Measurements from ENCODE around the gene MAP1S.

Gene MAP1S

GRCh38 chr19:17721821-17722220 lies 2.5 kb downstream of the MAP1S start:
- Histone ChIP-seq H3K4me1 (ENCODE audit: control insufficient read depth in 1 of 2, insufficient read depth in 2 of 2, low read length in 2 of 2) (peaks cover 25 to 31% of the 10 kb centered on the region in 2 donors), H3K4me3 (ENCODE audit: low read depth in 1 of 2, low read length in 2 of 2) (no peak overlapping the region), H3K9me3 (ENCODE audit: control insufficient read depth in 1 of 2, low read length in 2 of 2) (no peaks in the 10 kb centered on the region), H3K9ac (ENCODE audit: low read depth in 1 of 2, low read length in 2 of 2) (no peak overlapping the region), H3K36me3 (ENCODE audit: control insufficient read depth in 1 of 2, insufficient read depth in 2 of 2, low read length in 2 of 2) (peaks cover 18 to 30% of the 10 kb centered on the region in 2 donors), H3K27me3 (ENCODE audit: control insufficient read depth in 1 of 2, insufficient read depth in 2 of 2, low read length in 2 of 2) (no peaks in the 10 kb centered on the region), H3K27ac (ENCODE audit: low read depth, low read length) (no peak overlapping the region)

GRCh38 chr19:17722655-17723240 lies 3.5 kb downstream of the MAP1S start:
- H3K36me3 ChIP-seq (ENCODE audit: control insufficient read depth in 1 of 2, insufficient read depth in 2 of 2, low read length in 2 of 2): peaks cover 18 to 39% of the 10 kb centered on the region in 2 donors
- no peak overlapping the region for H3K4me3 ChIP-seq (ENCODE audit: low read depth in 1 of 2, low read length in 2 of 2)
- H3K9ac ChIP-seq (ENCODE audit: low read depth in 1 of 2, low read length in 2 of 2): no peak overlapping the region
- H3K27ac ChIP-seq (ENCODE audit: low read depth, low read length): no peak overlapping the region
- no peaks in the 10 kb centered on the region for H3K27me3 ChIP-seq (ENCODE audit: control insufficient read depth in 1 of 2, insufficient read depth in 2 of 2, low read length in 2 of 2)
- H3K4me1 ChIP-seq (ENCODE audit: control insufficient read depth in 1 of 2, insufficient read depth in 2 of 2, low read length in 2 of 2): peaks cover 18 to 31% of the 10 kb centered on the region in 2 donors
- no peaks in the 10 kb centered on the region for H3K9me3 ChIP-seq (ENCODE audit: control insufficient read depth in 1 of 2, low read length in 2 of 2)

GRCh38 chr19:17724655-17725054 lies 5.4 kb downstream of the MAP1S start:
- no peak overlapping the region for H3K9ac ChIP-seq (ENCODE audit: low read depth in 1 of 2, low read length in 2 of 2)
- no peaks in the 10 kb centered on the region for H3K9me3 ChIP-seq (ENCODE audit: control insufficient read depth in 1 of 2, low read length in 2 of 2)
- no peak overlapping the region for H3K27ac ChIP-seq (ENCODE audit: low read depth, low read length)
- H3K4me3 ChIP-seq (ENCODE audit: low read depth in 1 of 2, low read length in 2 of 2): no peak overlapping the region
- peaks cover 12 to 24% of the 10 kb centered on the region in 2 donors for H3K4me1 ChIP-seq (ENCODE audit: control insufficient read depth in 1 of 2, insufficient read depth in 2 of 2, low read length in 2 of 2)
- H3K27me3 ChIP-seq (ENCODE audit: control insufficient read depth in 1 of 2, insufficient read depth in 2 of 2, low read length in 2 of 2): no peaks in the 10 kb centered on the region
- peaks cover 18 to 52% of the 10 kb centered on the region in 2 donors for H3K36me3 ChIP-seq (ENCODE audit: control insufficient read depth in 1 of 2, insufficient read depth in 2 of 2, low read length in 2 of 2)

DNA sequence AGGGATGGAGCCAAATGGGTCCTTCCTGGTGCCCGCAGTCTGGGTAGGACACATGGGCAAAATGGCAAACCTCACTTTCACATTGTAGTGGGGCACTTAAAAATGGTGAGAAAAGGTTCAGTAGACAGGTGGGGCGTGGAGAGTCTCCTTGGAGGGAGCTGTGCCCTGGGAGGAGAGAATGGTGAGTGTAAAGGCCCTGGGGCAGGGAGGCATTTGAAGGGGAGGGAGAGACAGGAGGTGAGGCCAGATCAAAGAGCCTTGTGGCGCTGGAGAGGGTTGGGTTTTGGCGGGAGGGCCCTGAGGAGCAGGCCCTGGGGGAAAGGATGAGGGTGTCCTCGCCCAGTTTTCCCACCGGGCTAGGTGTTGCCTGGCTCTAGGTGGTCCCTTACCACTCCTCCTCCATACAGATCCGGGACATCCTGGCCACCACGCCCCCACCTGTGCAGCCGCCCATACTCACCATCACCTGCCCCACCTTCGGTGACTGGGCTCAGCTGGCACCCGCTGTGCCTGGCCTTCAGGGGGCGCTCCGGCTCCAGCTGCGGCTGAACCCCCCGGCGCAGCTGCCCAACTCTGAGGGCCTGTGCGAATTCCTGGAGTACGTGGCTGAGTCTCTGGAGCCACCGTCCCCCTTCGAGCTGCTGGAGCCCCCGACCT lies 6.3 kb downstream of the MAP1S start:
- Histone ChIP-seq H3K36me3 (ENCODE audit: control insufficient read depth in 1 of 2, insufficient read depth in 2 of 2, low read length in 2 of 2) (peaks cover 18 to 59% of the 10 kb centered on the region in 2 donors), H3K27ac (ENCODE audit: low read depth, low read length) (no peak overlapping the region), H3K9me3 (ENCODE audit: control insufficient read depth in 1 of 2, low read length in 2 of 2) (no peaks in the 10 kb centered on the region), H3K9ac (ENCODE audit: low read depth in 1 of 2, low read length in 2 of 2) (no peak overlapping the region), H3K4me1 (ENCODE audit: control insufficient read depth in 1 of 2, insufficient read depth in 2 of 2, low read length in 2 of 2) (peaks cover 7 to 17% of the 10 kb centered on the region in 2 donors), H3K4me3 (ENCODE audit: low read depth in 1 of 2, low read length in 2 of 2) (no peak overlapping the region), H3K27me3 (ENCODE audit: control insufficient read depth in 1 of 2, insufficient read depth in 2 of 2, low read length in 2 of 2) (no peaks in the 10 kb centered on the region)

GRCh38 chr19:17726136-17726741 lies 7.0 kb downstream of the MAP1S start:
- no peak overlapping the region for H3K4me3 ChIP-seq (ENCODE audit: low read depth in 1 of 2, low read length in 2 of 2)
- H3K9ac ChIP-seq (ENCODE audit: low read depth in 1 of 2, low read length in 2 of 2): no peak overlapping the region
- no peak overlapping the region for H3K27ac ChIP-seq (ENCODE audit: low read depth, low read length)
- no peaks in the 10 kb centered on the region for H3K27me3 ChIP-seq (ENCODE audit: control insufficient read depth in 1 of 2, insufficient read depth in 2 of 2, low read length in 2 of 2)
- H3K4me1 ChIP-seq (ENCODE audit: control insufficient read depth in 1 of 2, insufficient read depth in 2 of 2, low read length in 2 of 2): peaks cover 0 to 10% of the 10 kb centered on the region in 2 donors
- H3K36me3 ChIP-seq (ENCODE audit: control insufficient read depth in 1 of 2, insufficient read depth in 2 of 2, low read length in 2 of 2): peaks cover 21 to 64% of the 10 kb centered on the region in 2 donors
- H3K9me3 ChIP-seq (ENCODE audit: control insufficient read depth in 1 of 2, low read length in 2 of 2): no peaks in the 10 kb centered on the region

GRCh38 chr19:17726964-17727773 lies 7.9 kb downstream of the MAP1S start:
- peaks cover 24 to 69% of the 10 kb centered on the region in 2 donors for H3K36me3 ChIP-seq (ENCODE audit: control insufficient read depth in 1 of 2, insufficient read depth in 2 of 2, low read length in 2 of 2)

GRCh38 chr19:17727843-17728242 lies 8.6 kb downstream of the MAP1S start:
- Histone ChIP-seq H3K27ac (ENCODE audit: low read depth, low read length) (no peak overlapping the region), H3K4me3 (ENCODE audit: low read depth in 1 of 2, low read length in 2 of 2) (no peak overlapping the region), H3K9me3 (ENCODE audit: control insufficient read depth in 1 of 2, low read length in 2 of 2) (no peaks in the 10 kb centered on the region), H3K36me3 (ENCODE audit: control insufficient read depth in 1 of 2, insufficient read depth in 2 of 2, low read length in 2 of 2) (peaks cover 24 to 75% of the 10 kb centered on the region in 2 donors), H3K4me1 (ENCODE audit: control insufficient read depth in 1 of 2, insufficient read depth in 2 of 2, low read length in 2 of 2) (no peaks in the 10 kb centered on the region), H3K9ac (ENCODE audit: low read depth in 1 of 2, low read length in 2 of 2) (no peak overlapping the region), H3K27me3 (ENCODE audit: control insufficient read depth in 1 of 2, insufficient read depth in 2 of 2, low read length in 2 of 2) (no peaks in the 10 kb centered on the region)

More at GRCh38 chr19:17726964-17727773, 7.9 kb downstream of the MAP1S start:
- Histone ChIP-seq H3K9ac (ENCODE audit: low read depth in 1 of 2, low read length in 2 of 2) (no peak overlapping the region), H3K9me3 (ENCODE audit: control insufficient read depth in 1 of 2, low read length in 2 of 2) (no peaks in the 10 kb centered on the region), H3K4me3 (ENCODE audit: low read depth in 1 of 2, low read length in 2 of 2) (no peak overlapping the region), H3K27me3 (ENCODE audit: control insufficient read depth in 1 of 2, insufficient read depth in 2 of 2, low read length in 2 of 2) (no peaks in the 10 kb centered on the region), H3K4me1 (ENCODE audit: control insufficient read depth in 1 of 2, insufficient read depth in 2 of 2, low read length in 2 of 2) (peaks cover 0 to under 1% of the 10 kb centered on the region in 2 donors), H3K27ac (ENCODE audit: low read depth, low read length) (no peak overlapping the region)

GRCh38 chr19:17733127-17733526 lies 13.8 kb downstream of the MAP1S start:
- Histone ChIP-seq H3K36me3 (ENCODE audit: control insufficient read depth in 1 of 2, insufficient read depth in 2 of 2, low read length in 2 of 2) (peaks cover 16 to 58% of the 10 kb centered on the region in 2 donors), H3K9ac (ENCODE audit: low read depth in 1 of 2, low read length in 2 of 2) (no peak overlapping the region), H3K4me1 (ENCODE audit: control insufficient read depth in 1 of 2, insufficient read depth in 2 of 2, low read length in 2 of 2) (no peaks in the 10 kb centered on the region), H3K27me3 (ENCODE audit: control insufficient read depth in 1 of 2, insufficient read depth in 2 of 2, low read length in 2 of 2) (no peaks in the 10 kb centered on the region), H3K9me3 (ENCODE audit: control insufficient read depth in 1 of 2, low read length in 2 of 2) (no peaks in the 10 kb centered on the region), H3K4me3 (ENCODE audit: low read depth in 1 of 2, low read length in 2 of 2) (no peak overlapping the region), H3K27ac (ENCODE audit: low read depth, low read length) (no peak overlapping the region)

DNA sequence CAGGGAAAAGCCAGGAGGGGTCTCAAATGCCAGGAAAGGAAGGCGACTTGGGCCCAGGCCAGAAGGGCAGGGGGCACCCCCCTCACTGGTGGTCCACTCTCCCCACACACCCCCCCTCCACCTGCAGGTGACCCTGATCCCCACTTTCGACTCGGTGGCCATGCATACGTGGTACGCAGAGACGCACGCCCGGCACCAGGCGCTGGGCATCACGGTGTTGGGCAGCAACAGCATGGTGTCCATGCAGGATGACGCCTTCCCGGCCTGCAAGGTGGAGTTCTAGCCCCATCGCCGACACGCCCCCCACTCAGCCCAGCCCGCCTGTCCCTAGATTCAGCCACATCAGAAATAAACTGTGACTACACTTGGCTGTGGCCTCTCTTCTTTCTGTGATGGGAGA lies 14.9 kb downstream of the MAP1S start:
- H3K27me3 ChIP-seq (ENCODE audit: control insufficient read depth in 1 of 2, insufficient read depth in 2 of 2, low read length in 2 of 2): no peaks in the 10 kb centered on the region
- no peaks in the 10 kb centered on the region for H3K4me1 ChIP-seq (ENCODE audit: control insufficient read depth in 1 of 2, insufficient read depth in 2 of 2, low read length in 2 of 2)
- no peaks in the 10 kb centered on the region for H3K9me3 ChIP-seq (ENCODE audit: control insufficient read depth in 1 of 2, low read length in 2 of 2)
- H3K9ac ChIP-seq (ENCODE audit: low read depth in 1 of 2, low read length in 2 of 2): no peak overlapping the region
- H3K4me3 ChIP-seq (ENCODE audit: low read depth in 1 of 2, low read length in 2 of 2): no peak overlapping the region
- H3K27ac ChIP-seq (ENCODE audit: low read depth, low read length): no peak overlapping the region
- H3K36me3 ChIP-seq (ENCODE audit: control insufficient read depth in 1 of 2, insufficient read depth in 2 of 2, low read length in 2 of 2): peaks cover 16 to 49% of the 10 kb centered on the region in 2 donors

- Histone ChIP-seq H3K27ac (ENCODE audit: low read depth, low read length) (no peak overlapping the region), H3K9ac (ENCODE audit: low read depth in 1 of 2, low read length in 2 of 2) (no peak overlapping the region), H3K27me3 (ENCODE audit: control insufficient read depth in 1 of 2, insufficient read depth in 2 of 2, low read length in 2 of 2) (no peaks in the 10 kb centered on the region), H3K9me3 (ENCODE audit: control insufficient read depth in 1 of 2, low read length in 2 of 2) (no peaks in the 10 kb centered on the region), H3K36me3 (ENCODE audit: control insufficient read depth in 1 of 2, insufficient read depth in 2 of 2, low read length in 2 of 2) (peaks cover 16 to 44% of the 10 kb centered on the region in 2 donors), H3K4me3 (ENCODE audit: low read depth in 1 of 2, low read length in 2 of 2) (no peak overlapping the region), H3K4me1 (ENCODE audit: control insufficient read depth in 1 of 2, insufficient read depth in 2 of 2, low read length in 2 of 2) (no peaks in the 10 kb centered on the region)
These were observed 16.1 kb downstream of the MAP1S start for GRCh38 chr19:17735410-17735809.
